GM19395 (cell line): ENCODE data around the gene NEK11.
"Not testable (repeated sequence)": the region's sequence is repeated elsewhere in the genome, so short reads cannot be mapped to it uniquely, and the experiment has no call there.

Experiments used
- ATAC-seq: cut with Tn5 transposase; IDR thresholded peaks from one replicate; pipeline ENCODE4 v1.9.1; 2021; ENCODE audit warnings: mild to moderate bottlenecking, moderate library complexity; ENCODE audit not compliant: unreplicated experiment

The NEK11 gene

DNA sequence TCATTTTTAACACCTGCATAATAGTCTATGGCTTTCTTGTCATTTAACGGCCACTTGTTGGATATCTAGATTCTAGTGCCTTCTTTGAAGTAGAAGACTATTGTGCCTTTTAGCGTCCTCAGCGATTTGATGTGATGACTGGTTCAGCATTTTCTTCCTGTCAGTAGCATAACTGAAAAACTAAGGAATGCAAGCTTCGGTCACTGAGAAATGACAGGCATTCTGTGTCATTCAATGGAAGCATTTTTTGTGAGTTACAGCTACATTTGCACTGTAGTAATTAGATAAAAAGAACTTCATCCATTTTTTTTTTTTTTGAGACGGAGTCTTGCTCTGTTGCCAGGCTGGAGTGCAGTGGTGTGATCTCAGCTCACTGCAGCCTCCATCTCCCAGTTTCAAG is 10.3 kb downstream of the NEK11 start:
- no peak for ATAC-seq

DNA sequence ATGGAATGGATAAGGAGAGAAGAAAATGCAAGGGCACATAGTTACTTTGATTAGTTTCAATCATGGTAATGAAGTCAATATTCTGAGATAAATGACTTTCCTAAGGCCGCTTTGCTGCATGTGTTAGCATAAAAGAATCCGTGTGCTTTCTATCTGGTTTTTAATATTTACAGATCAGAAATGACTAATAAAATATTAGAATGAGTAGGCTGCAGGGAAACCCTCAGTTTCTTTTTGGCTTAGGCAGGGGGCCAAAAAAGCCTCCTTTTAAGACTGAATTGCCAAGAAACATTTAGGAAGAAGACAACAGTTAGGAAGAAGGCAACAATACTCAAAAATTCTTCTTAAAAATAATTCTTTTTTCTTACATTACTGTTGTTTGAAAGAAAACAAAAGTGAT is 11.6 kb downstream of the NEK11 start:
- ATAC-seq = no peak

DNA sequence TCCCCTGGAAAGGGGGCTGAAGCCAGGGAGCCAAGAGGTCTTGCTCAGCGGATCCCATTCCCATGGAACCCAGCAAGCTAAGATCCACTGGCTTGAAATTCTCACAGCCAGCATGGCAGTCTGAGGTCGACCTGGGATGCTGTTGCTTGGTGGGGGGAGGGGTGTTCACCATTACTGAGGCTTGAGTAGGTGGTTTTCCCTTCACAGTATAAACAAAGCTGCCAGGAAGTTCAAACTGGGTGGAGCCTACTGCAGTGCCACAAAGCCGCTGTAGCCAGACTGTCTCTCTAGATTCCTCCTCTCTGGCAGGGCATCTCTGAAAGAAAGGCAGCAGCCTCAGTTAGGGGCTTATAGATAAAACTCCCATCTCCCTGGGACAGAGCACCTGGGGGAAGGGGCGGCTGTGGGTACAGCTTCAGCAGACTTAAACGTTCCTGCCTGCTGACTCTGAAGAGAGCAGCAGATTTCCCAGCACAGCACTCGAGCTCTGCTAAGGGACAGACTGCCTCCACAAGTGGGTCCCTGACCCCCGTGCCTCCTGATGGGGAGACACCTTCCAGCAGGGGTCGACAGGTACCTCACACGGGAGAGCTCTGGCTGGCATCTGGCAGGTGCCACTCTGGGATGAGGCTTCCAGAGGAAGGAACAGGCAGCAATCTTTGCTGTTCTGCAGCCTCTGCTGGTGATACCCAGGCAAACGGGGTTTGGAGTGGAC is 15.8 kb downstream of the NEK11 start:
- ATAC-seq = not testable (repeated sequence)

- no peak for ATAC-seq
These were observed 20.9 kb downstream of the NEK11 start for GRCh38 chr3:131047582-131047981.

- no peak for ATAC-seq
These were observed 21.4 kb downstream of the NEK11 start for GRCh38 chr3:131048030-131048429.

GRCh38 chr3:131050001-131050400 is 23.3 kb downstream of the NEK11 start:
- no peak for ATAC-seq

- no peak for ATAC-seq
These were observed 26.6 kb downstream of the NEK11 start for GRCh38 chr3:131053043-131053859.

DNA sequence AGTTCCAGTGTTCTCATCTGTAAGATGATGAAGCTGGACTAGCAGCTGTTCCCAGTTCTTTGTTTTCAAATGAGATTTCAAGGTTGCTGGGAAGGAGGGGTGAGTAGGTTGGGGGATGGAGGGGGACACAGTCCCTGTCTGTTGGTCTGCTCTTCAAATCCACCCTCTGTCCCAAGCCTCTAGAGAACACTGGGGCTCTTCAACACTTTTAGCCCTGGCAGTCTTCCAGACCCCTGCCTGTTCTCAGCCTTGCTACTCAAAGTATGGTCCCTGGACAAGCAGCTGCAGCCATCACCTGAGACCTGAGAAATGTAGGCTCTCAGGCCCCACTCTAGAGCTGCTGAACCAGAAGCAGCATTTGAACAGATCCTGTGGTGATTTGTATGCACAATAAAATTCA is 41.3 kb downstream of the NEK11 start:
- ATAC-seq = peak; percentile 56

- no peak for ATAC-seq
These were observed 45.5 kb downstream of the NEK11 start for GRCh38 chr3:131072099-131072559.

DNA sequence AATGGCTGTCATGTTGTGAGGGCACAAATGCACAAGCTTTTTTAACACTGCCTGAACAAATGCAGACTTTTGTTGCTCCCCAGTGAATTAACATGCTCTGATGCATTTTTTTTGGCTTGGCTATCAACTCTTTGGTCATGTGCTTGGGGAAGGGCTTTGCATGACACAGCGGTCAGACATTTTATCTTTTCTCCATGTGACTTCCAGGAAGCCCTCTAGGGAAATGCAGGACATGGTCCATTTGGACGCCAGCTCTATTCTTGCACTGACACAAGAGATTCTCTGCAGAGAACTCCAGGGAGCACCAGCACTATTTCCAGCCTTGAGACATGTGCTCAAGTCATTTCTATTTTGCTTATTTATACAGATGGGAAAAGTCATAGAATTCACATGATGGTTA is 46.2 kb downstream of the NEK11 start:
- no peak for ATAC-seq

GRCh38 chr3:131075632-131076328 is 49.1 kb downstream of the NEK11 start:
- ATAC-seq = peak; percentile 58

DNA sequence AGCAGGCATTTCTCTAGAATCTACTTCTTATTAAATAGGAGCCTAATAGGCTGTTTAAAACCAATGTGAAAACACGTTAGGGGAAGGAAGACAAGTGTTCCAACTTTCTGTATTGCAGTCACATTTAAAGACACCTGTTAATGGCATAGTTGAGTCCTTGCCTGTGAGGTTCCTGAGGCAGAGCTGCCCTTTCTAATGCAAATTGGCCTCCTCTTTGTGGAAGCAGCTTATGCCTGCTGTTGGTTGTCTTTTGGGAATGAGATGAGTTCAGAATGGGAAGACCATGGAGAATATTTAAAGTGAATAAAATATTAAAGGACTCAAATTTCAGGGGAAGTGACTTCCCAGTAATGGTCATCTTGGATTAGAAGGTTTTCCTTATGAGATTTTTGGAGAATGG is 51.2 kb downstream of the NEK11 start:
- ATAC-seq = no peak

DNA sequence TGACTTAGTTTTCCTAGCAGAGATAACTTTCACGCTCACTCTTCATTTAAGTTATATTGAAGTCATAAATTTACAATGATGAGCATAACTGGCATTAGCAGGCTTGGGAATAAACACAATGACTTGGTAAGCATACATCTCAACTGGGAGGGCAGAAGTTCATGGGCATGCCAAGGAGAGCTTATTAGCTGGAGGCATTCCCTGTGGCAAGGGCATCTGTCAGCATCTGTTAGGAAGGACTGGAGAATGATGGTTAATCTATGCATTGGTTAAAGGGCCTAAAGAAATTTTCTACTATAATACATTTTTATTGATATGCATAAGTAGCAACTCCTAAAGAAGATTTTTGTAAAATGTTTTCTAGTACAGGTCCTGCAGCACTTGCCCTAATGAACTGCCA is 52.4 kb downstream of the NEK11 start:
- ATAC-seq = no peak

- ATAC-seq = no peak
These were observed 54.5 kb downstream of the NEK11 start for GRCh38 chr3:131081224-131081623.

GRCh38 chr3:131082246-131082645 is 55.6 kb downstream of the NEK11 start:
- ATAC-seq = no peak

- no peak for ATAC-seq
These were observed 56.5 kb downstream of the NEK11 start for GRCh38 chr3:131082871-131083863.

DNA sequence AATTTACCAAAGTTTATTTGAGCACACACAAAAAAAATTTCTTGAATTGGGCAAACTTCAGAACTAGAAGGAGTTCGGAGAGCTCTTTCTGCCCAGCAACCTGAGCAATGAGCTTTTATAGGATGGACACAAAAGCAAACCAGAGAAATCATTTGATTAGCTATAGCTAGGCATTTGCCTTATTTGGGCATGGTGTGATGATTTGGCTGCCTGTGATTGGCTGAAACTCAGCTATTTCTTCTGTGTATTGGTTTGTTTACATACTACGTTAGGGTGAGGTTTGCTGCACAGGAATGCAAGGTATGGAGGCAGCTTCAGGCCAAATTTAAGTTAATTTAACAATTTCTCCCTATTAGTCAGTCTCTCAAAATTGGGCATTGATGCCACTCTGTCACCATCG is 65.1 kb downstream of the NEK11 start:
- ATAC-seq = no peak

GRCh38 chr3:131107637-131108433 is 81.2 kb downstream of the NEK11 start:
- ATAC-seq = no peak

DNA sequence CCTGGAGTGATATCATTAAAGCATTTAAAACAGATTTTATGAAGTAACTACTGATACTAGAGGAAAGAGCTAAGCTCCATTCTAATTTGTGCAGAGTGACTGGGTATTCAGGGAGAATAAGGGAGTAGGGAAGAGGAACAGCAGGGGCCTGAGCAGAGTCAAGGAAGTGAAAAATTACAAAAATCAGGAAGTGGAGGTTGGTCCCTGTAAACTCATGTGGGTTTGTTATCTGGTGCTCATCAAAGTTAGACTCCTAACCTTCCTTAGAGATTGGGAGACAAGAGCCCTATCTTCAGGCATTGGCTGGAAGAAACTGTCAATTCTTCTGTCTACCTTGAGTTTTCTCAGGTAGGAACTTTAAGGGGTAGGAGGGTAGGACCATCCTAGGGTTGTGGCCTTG is 82.5 kb downstream of the NEK11 start:
- ATAC-seq = no peak

DNA sequence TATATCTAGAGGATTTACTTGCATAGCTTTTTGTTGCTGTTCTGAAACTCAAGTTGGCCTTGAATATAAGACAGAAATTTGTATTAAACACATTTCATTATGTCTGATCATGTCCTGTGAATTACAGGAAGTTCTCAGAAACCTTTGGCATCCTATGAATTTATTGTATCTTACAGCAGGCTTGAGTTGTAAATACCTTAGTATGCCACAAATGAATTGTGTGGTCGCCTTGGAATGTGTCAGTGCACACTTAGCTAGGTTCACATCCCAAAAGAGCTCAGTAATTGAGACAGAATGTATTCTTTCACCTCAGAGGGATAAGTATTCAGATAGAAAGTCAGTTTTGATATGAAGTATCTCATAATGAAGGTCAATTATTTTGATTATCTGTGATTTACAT is 83.4 kb downstream of the NEK11 start:
- ATAC-seq = no peak
